H1 (cell line): ENCODE data around the gene P2RY8. TPM values are rescaled to one million over a fixed set of nuclear protein-coding genes. Genes with fewer than 3 reads are reported as not detected.

Experiments used
- CTCF ChIA-PET: fragments of 300-600 bp; sonication (Branson Sonifier 250); formaldehyde crosslinking; loops from one replicate; lab custom pipeline; 2021; ENCODE audit not compliant: partially characterized antibody; lab: Charles Lee
- POLR2A ChIA-PET: fragments of 300-600 bp; sonication (Branson Sonifier 250); formaldehyde crosslinking; loops from one replicate; lab custom pipeline; 2021; ENCODE audit warnings: inconsistent platforms; ENCODE audit not compliant: partially characterized antibody; lab: Charles Lee
- DNase-seq, 2 experiments: peaks; one replicate each; pipeline versions ENCODE4 v3.0.0 to v3.0.0-alpha.2; 2010 to 2022; ENCODE audit warnings: low spot score in 2 of 2, low read depth in 1 of 2, mixed read lengths in 1 of 2
- FAIRE-seq: peaks from 2 replicates; lab custom pipeline; 2011; peaks lifted over from hg19 to GRCh38; lab: Jason Lieb, UNC
- H2AFZ ChIP-seq: 2 replicates; pipeline ENCODE4 v1.8.1; 2012; ENCODE audit warnings: low read length, inconsistent platforms
- H2AK5ac ChIP-seq: 2 replicates; pipeline ENCODE4 v1.6.1; 2013; ENCODE audit warnings: low read depth, low read length
- H2BK120ac ChIP-seq: replicated peaks from 2 replicates; pipeline ENCODE3; 2013; ENCODE audit warnings: low read depth, low read length, inconsistent platforms
- H2BK12ac ChIP-seq: 2 replicates; pipeline ENCODE4 v1.6.1; 2013; ENCODE audit warnings: low read depth, low read length
- H2BK15ac ChIP-seq: 2 replicates; pipeline ENCODE4 v1.6.1; 2013; ENCODE audit warnings: low read length
- H2BK20ac ChIP-seq: 2 replicates; pipeline ENCODE4 v1.6.1; 2013; ENCODE audit warnings: low read length
- H2BK5ac ChIP-seq: 2 replicates; pipeline ENCODE4 v1.6.1; 2013; ENCODE audit warnings: low read depth, low read length
- H3K14ac ChIP-seq: 2 replicates; pipeline ENCODE4 v1.6.1; 2013; ENCODE audit warnings: inconsistent platforms; ENCODE audit not compliant: insufficient read length
- H3K18ac ChIP-seq: 2 replicates; pipeline ENCODE4 v1.6.1; 2013; ENCODE audit warnings: low read length; ENCODE audit errors: extremely low read depth
- H3K23ac ChIP-seq: 2 replicates; pipeline ENCODE4 v1.6.1; 2013; ENCODE audit warnings: inconsistent platforms; ENCODE audit not compliant: insufficient read length
- H3K23me2 ChIP-seq: 2 replicates; pipeline ENCODE4 v1.6.1; 2013; ENCODE audit warnings: low read depth, low read length
- H3K27ac ChIP-seq: 2 replicates; pipeline ENCODE4 v1.6.1; 2011; ENCODE audit warnings: low read depth, low read length, inconsistent platforms
- H3K27me3 ChIP-seq, 4 experiments: replicated peaks in 1 of 4; 1 replicate in 1 of 4; 2 replicates in 3 of 4; pipeline versions ENCODE4 v1.6.1 to v1.8.1; 2011 to 2013; ENCODE audit warnings: low read length in 3 of 4, mild to moderate bottlenecking in 3 of 4, inconsistent platforms in 2 of 4, mixed read lengths in 2 of 4, moderate library complexity in 1 of 4; ENCODE audit not compliant: control insufficient read depth in 3 of 4, insufficient read depth in 3 of 4; ENCODE audit errors: extremely low read depth in 1 of 4
- H3K36me3 ChIP-seq, 4 experiments: 2 replicates each; pipeline versions ENCODE4 v1.6.1 to v1.8.1; 2011 to 2013; ENCODE audit warnings: mild to moderate bottlenecking in 4 of 4, low read length in 3 of 4, moderate library complexity in 2 of 4, control low read depth in 1 of 4, inconsistent platforms in 1 of 4; ENCODE audit not compliant: insufficient read depth in 4 of 4, control insufficient read depth in 2 of 4
- H3K4ac ChIP-seq: replicated peaks from 2 replicates; pipeline ENCODE3; 2013; ENCODE audit warnings: low read length, low read depth, mixed read lengths, inconsistent platforms; ENCODE audit not compliant: insufficient read length
- H3K4me1 ChIP-seq, 4 experiments: replicated peaks in 1 of 4; 1 replicate in 1 of 4; 2 replicates in 3 of 4; pipeline versions ENCODE4 v1.6.1 to v1.8.1; 2011 to 2013; ENCODE audit warnings: low read length in 3 of 4, inconsistent platforms in 2 of 4, mixed read lengths in 1 of 4; ENCODE audit not compliant: insufficient read depth in 4 of 4, control insufficient read depth in 3 of 4
- H3K4me2 ChIP-seq, 2 experiments: 2 replicates each; pipeline versions ENCODE4 v1.6.1 to v1.8.1; 2011 to 2013; ENCODE audit warnings: low read depth in 2 of 2, low read length in 2 of 2, control low read depth in 1 of 2, inconsistent platforms in 1 of 2, mild to moderate bottlenecking in 1 of 2; ENCODE audit not compliant: insufficient read depth in 1 of 2
- H3K4me3 ChIP-seq, 4 experiments: fragments of 200-600, 300-600 bp in 1 of 4; sonication (generic), shearing (Covaris generic), sonication (Bioruptor Twin) in 1 of 4; 2 replicates each; pipeline versions ENCODE4 v1.5.1 to v1.8.1; 2011 to 2016; ENCODE audit warnings: low read length in 4 of 4, low read depth in 3 of 4, control low read depth in 2 of 4, inconsistent platforms in 2 of 4, mild to moderate bottlenecking in 2 of 4, mixed read lengths in 1 of 4, moderate library complexity in 1 of 4; ENCODE audit not compliant: insufficient read depth in 2 of 4; ENCODE audit errors: extremely low read depth in 1 of 4
- H3K56ac ChIP-seq: replicated peaks from 2 replicates; pipeline ENCODE3; 2013; ENCODE audit warnings: low read depth, mild to moderate bottlenecking, mixed read lengths, low read length, inconsistent platforms; ENCODE audit not compliant: insufficient read length
- H3K79me1 ChIP-seq: 2 replicates; pipeline ENCODE4 v1.6.1; 2013; ENCODE audit warnings: low read depth, low read length, control low read depth
- H3K79me2 ChIP-seq, 2 experiments: 2 replicates each; pipeline versions ENCODE4 v1.6.1 to v1.8.1; 2012 to 2013; ENCODE audit warnings: low read length in 2 of 2, mild to moderate bottlenecking in 2 of 2, inconsistent platforms in 1 of 2; ENCODE audit not compliant: insufficient read depth in 2 of 2, control insufficient read depth in 1 of 2
- H3K9ac ChIP-seq, 4 experiments: replicated peaks in 1 of 4; 1 replicate in 1 of 4; 2 replicates in 3 of 4; pipeline versions ENCODE4 v1.6.1 to v1.8.1; 2011 to 2013; ENCODE audit warnings: low read depth in 3 of 4, low read length in 3 of 4, control low read depth in 2 of 4, mild to moderate bottlenecking in 2 of 4, moderate library complexity in 2 of 4, inconsistent platforms in 1 of 4; ENCODE audit errors: extremely low read depth in 1 of 4
- H3K9me3 ChIP-seq, 2 experiments: 2 replicates each; pipeline versions ENCODE4 v1.6.1 to v1.8.1; 2012 to 2013; ENCODE audit warnings: mild to moderate bottlenecking in 2 of 2, moderate library complexity in 2 of 2, control low read depth in 1 of 2, inconsistent platforms in 1 of 2, low read depth in 1 of 2, low read length in 1 of 2, mixed read lengths in 1 of 2; ENCODE audit not compliant: insufficient read depth in 2 of 2
- H4K20me1 ChIP-seq, 2 experiments: replicated peaks in 1 of 2; 2 replicates each; pipeline versions ENCODE3 to v1.8.1; 2011 to 2013; ENCODE audit warnings: inconsistent platforms in 2 of 2, low read length in 2 of 2, mild to moderate bottlenecking in 1 of 2; ENCODE audit not compliant: insufficient read depth in 2 of 2, control insufficient read depth in 1 of 2
- H4K5ac ChIP-seq: 2 replicates; pipeline ENCODE4 v1.6.1; 2013; ENCODE audit warnings: low read length, low read depth, mixed read lengths, inconsistent platforms; ENCODE audit not compliant: insufficient read length
- H4K8ac ChIP-seq: 2 replicates; pipeline ENCODE4 v1.8.0; 2013; ENCODE audit warnings: mild to moderate bottlenecking, moderate library complexity, low read length, inconsistent platforms; ENCODE audit not compliant: insufficient read depth; ENCODE audit errors: extremely low read depth
- H4K91ac ChIP-seq: replicated peaks from 2 replicates; pipeline ENCODE3; 2013; ENCODE audit warnings: low read length, mixed read lengths, inconsistent platforms; ENCODE audit not compliant: insufficient read length
- ATF3 ChIP-seq: IDR thresholded peaks from 2 replicates; pipeline ENCODE4 v1.6.1; 2011; ENCODE audit warnings: low read depth, mild to moderate bottlenecking, low read length; ENCODE audit not compliant: insufficient read depth
- CBX8 ChIP-seq: fragments of 300-800, 300-1000 bp; sonication (generic); IDR thresholded peaks from 2 replicates; pipeline ENCODE4 v1.7.1; 2016; ENCODE audit warnings: low read depth, low read length, borderline replicate concordance
- EZH2 ChIP-seq: fragments of 200-600 bp; sonication (generic); IDR thresholded peaks from 2 replicates; pipeline ENCODE4 v1.7.1; 2012; ENCODE audit warnings: low read depth, mild to moderate bottlenecking, moderate library complexity, low read length, inconsistent platforms; ENCODE audit not compliant: severe bottlenecking
- FOSL1 ChIP-seq: IDR thresholded peaks from 2 replicates; pipeline ENCODE4 v1.6.1; 2011; ENCODE audit warnings: mild to moderate bottlenecking, low read depth, low read length, moderate library complexity; ENCODE audit not compliant: insufficient read depth
- GABPA ChIP-seq: IDR thresholded peaks from 2 replicates; pipeline ENCODE4 v1.6.1; 2011; ENCODE audit warnings: mild to moderate bottlenecking, low read length, moderate library complexity, borderline replicate concordance; ENCODE audit not compliant: insufficient read depth
- KDM4A ChIP-seq: IDR thresholded peaks from one replicate; pipeline ENCODE4 v1.7.1; 2012; ENCODE audit warnings: low read depth, mild to moderate bottlenecking, moderate library complexity, low read length, inconsistent platforms; ENCODE audit not compliant: severe bottlenecking
- NRF1 ChIP-seq: IDR thresholded peaks from 2 replicates; pipeline ENCODE4 v1.6.1; 2011; ENCODE audit warnings: mild to moderate bottlenecking, low read depth, low read length, improper control_type of control experiment
- POLR2A ChIP-seq, 2 experiments: IDR thresholded peaks; 1 replicate in 1 of 2; 2 replicates in 1 of 2; pipeline ENCODE4 v1.6.1; 2011; ENCODE audit warnings: low read depth in 2 of 2, low read length in 2 of 2, mild to moderate bottlenecking in 2 of 2; ENCODE audit errors: control extremely low read depth in 1 of 2
- POLR2AphosphoS5 ChIP-seq: IDR thresholded peaks from 2 replicates; pipeline ENCODE4 v1.6.1; 2011; ENCODE audit warnings: low read depth, low read length
- RXRA ChIP-seq: IDR thresholded peaks from 2 replicates; pipeline ENCODE4 v1.6.1; 2011; ENCODE audit warnings: low read depth, mild to moderate bottlenecking, low read length, moderate library complexity; ENCODE audit not compliant: insufficient read depth
- SP4 ChIP-seq: IDR thresholded peaks from 2 replicates; pipeline ENCODE4 v1.6.1; 2012; ENCODE audit warnings: low read length, inconsistent platforms
- TAF7 ChIP-seq: optimal IDR thresholded peaks from 2 replicates; pipeline ENCODE3; 2011; ENCODE audit warnings: low read depth, mild to moderate bottlenecking, inconsistent platforms, low read length, moderate library complexity, borderline replicate concordance
- TEAD4 ChIP-seq: IDR thresholded peaks from 2 replicates; pipeline ENCODE4 v1.6.1; 2012; ENCODE audit warnings: low read depth, low read length, inconsistent platforms, mixed read lengths
- WGBS, 2 experiments: shearing (Covaris generic) in 1 of 2; methylation state at CpG; one replicate each; pipeline versions ENCODE4 v1.1.6 to v1.1.7; 2013 to 2015; ENCODE audit warnings: low lambda C conversion rate in 2 of 2, mixed read lengths in 2 of 2, inconsistent platforms in 1 of 2, low coverage in 1 of 2, missing lambda C conversion rate in 1 of 2; ENCODE audit not compliant: insufficient replicate concordance in 2 of 2, insufficient coverage in 1 of 2, insufficient read length in 1 of 2; ENCODE audit errors: extremely low coverage in 1 of 2, missing lambda C conversion rate in 1 of 2; 5-methylcytosine and 5-hydroxymethylcytosine counted together
- polyA plus RNA-seq, 7 experiments: library from polyadenylated mRNA; depleted of rRNA in 3 of 7; stranded (reverse) in 5 of 7; unstranded in 2 of 7; fragments of >200 nt in 5 of 7; fragments of 200-250 nt in 2 of 7; gene quantifications; 1 replicate in 5 of 7; 2 replicates in 1 of 7; 4 replicates in 1 of 7; pipeline versions ENCODE4 v1.2.1 to v1.2.3, GENCODE V29; 2011 to 2013; ENCODE audit warnings: missing spikeins in 2 of 7, mixed read lengths in 2 of 7
- total RNA-seq: library from RNA; stranded (reverse); fragmentation: NEBNext Ultra II Directional; extraction: Animal tissue kit (Norgen Biotek cat#: 25700); gene quantifications from 2 replicates; pipeline ENCODE4 v1.2.1, GENCODE V29; 2021

P2RY8 gene
- total and polyA plus RNA-seq, 2 of the 8 experiments (the other 6 are each of a cell fraction or from before 2014, with no cell fraction given), result 0.09 to 0.15 TPM

- H3K23me2 ChIP-seq, result no peaks in the 10 kb centered on the region; the same call in 1 of the 2 replicates
- peaks cover 0 to 10% of the 10 kb centered on the region in 2 experiments; a peak in 2 of 4 replicates for H3K9me3 ChIP-seq
- FAIRE-seq (peak; percentile 91), DNase-seq (no peak)
- no peak overlapping the region for H3K9ac ChIP-seq
- H3K36me3 ChIP-seq, result no peaks in the 10 kb centered on the region
- H4K20me1 ChIP-seq, result no peaks in the 10 kb centered on the region
- H2BK15ac ChIP-seq, result no peak overlapping the region
- no peak overlapping the region for H3K18ac ChIP-seq
- H4K91ac ChIP-seq, result no peak overlapping the region
- ChIA-PET CTCF (no interaction called here), POLR2A (no interaction called here)
- H4K5ac ChIP-seq, result no peak overlapping the region
- no peak overlapping the region for H2BK5ac ChIP-seq
- H3K4me3 ChIP-seq, result no peak overlapping the region
- H2BK20ac ChIP-seq, result no peak overlapping the region
- no peak overlapping the region for H3K56ac ChIP-seq
- no peaks in the 10 kb centered on the region for H3K79me1 ChIP-seq
- 82% methylated on average over 15 of the region's 15 CpGs; no CpG with 5 or more reads in 1 of the 2 experiments for WGBS, 2 experiments
- H3K4me2 ChIP-seq, result no peak overlapping the region
- no peak overlapping the region for H2BK120ac ChIP-seq
- peaks cover 4 to 11% (median 5%) of the 10 kb centered on the region in 4 experiments; a peak in 5 of 7 replicates for H3K4me1 ChIP-seq
- no peaks in the 10 kb centered on the region for H3K27me3 ChIP-seq
- H4K8ac ChIP-seq, result no peak overlapping the region
- H2BK12ac ChIP-seq, result no peak overlapping the region
- no peak overlapping the region for H3K14ac ChIP-seq
- no peak overlapping the region for H3K4ac ChIP-seq
- H3K79me2 ChIP-seq, result no peaks in the 10 kb centered on the region
- no peak overlapping the region for H3K27ac ChIP-seq
- no peak overlapping the region for H3K23ac ChIP-seq
- H2AK5ac ChIP-seq, result no peak overlapping the region
- no peak overlapping the region for H2AFZ ChIP-seq
- no peak for TF ChIP-seq FOSL1
- TF ChIP-seq KDM4A, result no peak
- no peak for TF ChIP-seq POLR2AphosphoS5
- TF ChIP-seq ATF3, result no peak
- TF ChIP-seq GABPA, result no peak
- no peak for TF ChIP-seq TAF7
- TF ChIP-seq EZH2, result no peak
- TF ChIP-seq NRF1, result no peak
- no peak for TF ChIP-seq TEAD4
- no peak for TF ChIP-seq RXRA
- TF ChIP-seq CBX8, result no peak
- TF ChIP-seq SP4, result no peak
- no peak for TF ChIP-seq POLR2A (IDR thresholded peaks at IDR 0.05; ENCODE audit: control extremely low read depth in 1 of 2, low read depth in 2 of 2, low read length in 2 of 2)
These were observed 52.9 kb downstream of the P2RY8 start for GRCh38 chrX:1483843-1484637.
